Stomach (tissue), 9 donors: ENCODE results near the gene PDE6H. TPM values are rescaled to one million over a fixed set of nuclear protein-coding genes. Genes with fewer than 3 reads are reported as not detected.
A peak's percentile ranks its signal among the peaks of the same experiment; 100 is the strongest.

Experiments used
- DNase-seq, 2 donors: peaks; one replicate each; pipeline versions ENCODE4 v3.0.0 to v3.0.0-alpha.2; 2013 to 2019
- H3K27ac ChIP-seq, 5 donors: fragments of 200-600 bp in 4 of 5; sonication (generic) in 4 of 5; one replicate each; pipeline ENCODE4 v1.5.1; 2013 to 2019; ENCODE audit warnings: mild to moderate bottlenecking in 1 of 5, moderate library complexity in 1 of 5
- H3K27me3 ChIP-seq, 3 donors: fragments of 200-600 bp; sonication (generic); one replicate each; pipeline ENCODE4 v1.5.1; 2017 to 2019; ENCODE audit warnings: mixed run types in 1 of 3
- H3K36me3 ChIP-seq, 4 donors: fragments of 200-600 bp; sonication (generic); 1 replicate in 3 of 4; 2 replicates in 1 of 4; pipeline ENCODE4 v1.5.1; 2016 to 2019
- H3K4me1 ChIP-seq, 4 donors: fragments of 200-600 bp; sonication (generic); one replicate each; pipeline ENCODE4 v1.5.1; 2016 to 2019
- H3K4me3 ChIP-seq, 4 donors: fragments of 200-600 bp; sonication (generic) in 3 of 4; one replicate each; pipeline ENCODE4 v1.5.1; 2016 to 2019; ENCODE audit warnings: mild to moderate bottlenecking in 1 of 4
- H3K9me3 ChIP-seq, 4 donors: fragments of 200-600 bp; sonication (generic); one replicate each; pipeline ENCODE4 v1.5.1; 2016 to 2019
- CTCF ChIP-seq, 7 experiments: fragments of 450-650 bp in 4 of 7; fragments of 200-600 bp in 3 of 7; sonication (generic) in 3 of 7; IDR thresholded peaks; one replicate each; pipeline ENCODE4 v1.5.1; 2016 to 2019; ENCODE audit warnings: antibody characterized with exemption in 7 of 7, control low read depth in 2 of 7, mild to moderate bottlenecking in 1 of 7
- EP300 ChIP-seq: sonication (generic); formaldehyde crosslinking; IDR thresholded peaks from one replicate; pipeline ENCODE4 v1.6.1; 2017; ENCODE audit warnings: antibody characterized with exemption
- POLR2A ChIP-seq, 4 donors: fragments of 450-650 bp; IDR thresholded peaks; one replicate each; pipeline ENCODE4 v1.6.1; 2016; ENCODE audit warnings: antibody characterized with exemption in 4 of 4, control low read depth in 2 of 4, mild to moderate bottlenecking in 1 of 4, moderate library complexity in 1 of 4
- POLR2AphosphoS5 ChIP-seq, 3 donors: sonication (generic); formaldehyde crosslinking; IDR thresholded peaks; one replicate each; pipeline ENCODE4 v1.6.1; 2016; ENCODE audit warnings: antibody characterized with exemption in 3 of 3
- WGBS, 5 donors: extraction: QIAGEN DNeasy Blood & Tissue Kit in 3 of 5; methylation state at CpG; one replicate each; pipeline versions ENCODE4 v1.1.5 to v1.1.7; 2013 to 2018; 5-methylcytosine and 5-hydroxymethylcytosine counted together
- intact Hi-C: fragments of 100-400 bp; cut with DNase I; formaldehyde crosslinking; loops from one replicate; pipeline ENCODE4 v1.15.1; 2023; ENCODE audit warnings: low total_unique reads
- polyA plus RNA-seq, 3 donors: library from polyadenylated mRNA; stranded (reverse); fragments of 200-250 nt; gene quantifications; one replicate each; pipeline ENCODE4 v1.2.3, GENCODE V29; 2013
- total RNA-seq, 5 donors: library from RNA; depleted of rRNA; stranded (reverse); fragments of >200 nt; gene quantifications; one replicate each; pipeline versions ENCODE4 v1.1.0 to v1.2.3, GENCODE V29; 2014 to 2016
- donor health status: healthy with polysubstance abuse.
- donor health status: Bipolar disorder and iron deficiency.
- donor health status: healthy.

The PDE6H gene
- total and polyA plus RNA-seq, 8 donors, result not detected

- H3K4me3 ChIP-seq, result no peak overlapping the region
- peaks cover 0 to 43% (median 29%) of the 10 kb centered on the region in 4 donors for H3K36me3 ChIP-seq
- no peak for TF ChIP-seq CTCF (IDR thresholded peaks at IDR 0.05)
- TF ChIP-seq POLR2A (IDR thresholded peaks at IDR 0.05), result no peak
- no peak for TF ChIP-seq POLR2AphosphoS5 (IDR thresholded peaks at IDR 0.05)
- TF ChIP-seq EP300, result no peak
- peaks cover 14 to 50% (median 23%) of the 10 kb centered on the region in 4 donors for H3K4me1 ChIP-seq
- WGBS, 5 donors, result 25 to 70% (median 50%) methylated on average over 1 of the region's 1 CpG
- no peaks in the 10 kb centered on the region for H3K9me3 ChIP-seq
- peak overlapping the region in 1 of 5 donors; percentile 5 for H3K27ac ChIP-seq
- H3K27me3 ChIP-seq, result no peaks in the 10 kb centered on the region
- DNase-seq, result no peak
- intact Hi-C loops, result no loop called here
These were observed 26.0 kb upstream of the PDE6H start for GRCh38 chr12:14946861-14947260.

GRCh38 chr12:14948672-14949071 is 24.2 kb upstream of the PDE6H start:
- no peaks in the 10 kb centered on the region for H3K27me3 ChIP-seq
- intact Hi-C loops, result no loop called here
- WGBS, 5 donors, result 7 to 22% (median 16%) methylated on average over 3 of the region's 3 CpGs
- peak in 2 of 3 donors; percentile 46 to 57 for TF ChIP-seq POLR2AphosphoS5 (IDR thresholded peaks at IDR 0.05)
- no peak for TF ChIP-seq CTCF (IDR thresholded peaks at IDR 0.05)
- peak overlapping the region in 4 of 5 donors; percentile 69 to 86 (median 76) for H3K27ac ChIP-seq
- peak in 1 of 2 donors; percentile 86 for DNase-seq
- no peaks in the 10 kb centered on the region for H3K9me3 ChIP-seq
- H3K4me3 ChIP-seq, result no peak overlapping the region
- H3K36me3 ChIP-seq, result peaks cover 0 to 32% (median 16%) of the 10 kb centered on the region in 4 donors
- H3K4me1 ChIP-seq, result peaks cover 15 to 68% (median 29%) of the 10 kb centered on the region in 4 donors

- Histone ChIP-seq H3K9me3 (no peaks in the 10 kb centered on the region), H3K4me3 (no peak overlapping the region), H3K4me1 (peaks cover 15 to 77% (median 29%) of the 10 kb centered on the region in 4 donors), H3K27me3 (no peaks in the 10 kb centered on the region), H3K36me3 (peaks cover 0 to 27% (median 13%) of the 10 kb centered on the region in 4 donors), H3K27ac (peak overlapping the region in 3 of 5 donors; percentile 76 to 86 (median 77))
- intact Hi-C loops, result no loop called here
- TF ChIP-seq EP300 (no peak), CTCF (IDR thresholded peaks at IDR 0.05) (no peak), POLR2A (IDR thresholded peaks at IDR 0.05) (no peak), POLR2AphosphoS5 (IDR thresholded peaks at IDR 0.05) (no peak)
- no peak for DNase-seq
- WGBS, 5 donors, result 89 to 94% (median 92%) methylated on average over 5 of the region's 5 CpGs
These were observed 23.2 kb upstream of the PDE6H start for GRCh38 chr12:14949631-14950030.

- no peak for DNase-seq
- no peak for TF ChIP-seq POLR2AphosphoS5 (IDR thresholded peaks at IDR 0.05)
- no peak for TF ChIP-seq POLR2A (IDR thresholded peaks at IDR 0.05)
- no peak for TF ChIP-seq CTCF (IDR thresholded peaks at IDR 0.05)
- no peak for TF ChIP-seq EP300
- Histone ChIP-seq H3K4me1 (peaks cover 15 to 80% (median 29%) of the 10 kb centered on the region in 4 donors), H3K27me3 (no peaks in the 10 kb centered on the region), H3K36me3 (peaks cover 0 to 20% (median 12%) of the 10 kb centered on the region in 4 donors), H3K9me3 (no peaks in the 10 kb centered on the region), H3K27ac (peak overlapping the region in 3 of 5 donors; percentile 28 to 86 (median 76)), H3K4me3 (no peak overlapping the region)
- intact Hi-C loops, result no loop called here
- 79 to 87% (median 82%) methylated on average over 4 of the region's 4 CpGs for WGBS, 5 donors
These were observed 22.4 kb upstream of the PDE6H start for GRCh38 chr12:14950421-14950820.
